Left lung (tissue), 10 donors: ENCODE measurements around the gene YY1. TPM values are rescaled to one million over a fixed set of nuclear protein-coding genes. Genes with fewer than 3 reads are reported as not detected.

Source experiments
- ATAC-seq: fragments of 200-7000 bp; cut with Tn5 transposase; one replicate; pipeline ENCODE4 v1.9.1; 2020; ENCODE audit warnings: moderate library complexity
- DNase-seq, 4 donors: peaks; one replicate each; pipeline ENCODE4 v3.0.0-alpha.2; 2013 to 2020
- H3K27ac ChIP-seq, 2 donors: fragments of 200-600 bp; sonication (generic) in 1 of 2; one replicate each; pipeline versions ENCODE4 v1.5.0 to v1.8.0; 2020 to 2021
- H3K27me3 ChIP-seq, 2 donors: fragments of 200-600 bp; sonication (generic) in 1 of 2; one replicate each; pipeline versions ENCODE4 v1.5.0 to v1.8.0; 2020 to 2021
- H3K36me3 ChIP-seq, 2 donors: fragments of 200-600 bp; sonication (generic) in 1 of 2; one replicate each; pipeline versions ENCODE4 v1.5.0 to v1.8.0; 2020 to 2021
- H3K4me1 ChIP-seq, 2 donors: fragments of 200-600 bp; one replicate each; pipeline ENCODE4 v1.8.0; 2021
- H3K4me3 ChIP-seq, 2 donors: fragments of 200-600 bp; sonication (generic) in 1 of 2; one replicate each; pipeline versions ENCODE4 v1.5.0 to v1.8.0; 2020 to 2021; ENCODE audit warnings: mild to moderate bottlenecking in 1 of 2
- H3K9me3 ChIP-seq, 2 donors: fragments of 200-600 bp; sonication (generic) in 1 of 2; one replicate each; pipeline versions ENCODE4 v1.5.0 to v1.8.0; 2020 to 2021
- intact Hi-C, 2 donors: fragments of 100-400 bp; cut with DNase I; formaldehyde crosslinking; loops; one replicate each; pipeline versions ENCODE4 v1.11.2 to v1.14.2; 2022
- microRNA-seq, 2 donors: library from miRNA; unstranded; fragments of <30 nt; microRNA quantifications; one replicate each; pipeline ENCODE4, GENCODE V29; 2019
- polyA plus RNA-seq, 6 donors: library from polyadenylated mRNA; unstranded; fragments of 120-200 nt; gene quantifications; one replicate each; pipeline ENCODE4 v1.2.1, GENCODE V29; 2013; ENCODE audit not compliant: insufficient read length in 6 of 6
- total RNA-seq, 2 donors: library from RNA; stranded (reverse); fragmentation: NEBNext Ultra II Directional; extraction: Animal tissue kit (Norgen Biotek cat#: 25700); gene quantifications; one replicate each; pipeline ENCODE4 v1.2.1, GENCODE V29; 2021
- TF ChIP-seq, protein P1 (sequence below), 2 donors: fragments of 200-600 bp; sonication (generic) in 1 of 2; IDR thresholded peaks; one replicate each; pipeline versions ENCODE4 v1.5.0 to v1.8.0; 2021; ENCODE audit warnings: antibody characterized with exemption in 2 of 2
- donor health status: DM: no; HTN: yes; CAD: no.
- donor health status: DM: no; HTN: no; CAD: no.

The YY1 gene
- total and polyA plus RNA-seq, 8 donors = 57.4 to 129 (median 119) TPM

DNA sequence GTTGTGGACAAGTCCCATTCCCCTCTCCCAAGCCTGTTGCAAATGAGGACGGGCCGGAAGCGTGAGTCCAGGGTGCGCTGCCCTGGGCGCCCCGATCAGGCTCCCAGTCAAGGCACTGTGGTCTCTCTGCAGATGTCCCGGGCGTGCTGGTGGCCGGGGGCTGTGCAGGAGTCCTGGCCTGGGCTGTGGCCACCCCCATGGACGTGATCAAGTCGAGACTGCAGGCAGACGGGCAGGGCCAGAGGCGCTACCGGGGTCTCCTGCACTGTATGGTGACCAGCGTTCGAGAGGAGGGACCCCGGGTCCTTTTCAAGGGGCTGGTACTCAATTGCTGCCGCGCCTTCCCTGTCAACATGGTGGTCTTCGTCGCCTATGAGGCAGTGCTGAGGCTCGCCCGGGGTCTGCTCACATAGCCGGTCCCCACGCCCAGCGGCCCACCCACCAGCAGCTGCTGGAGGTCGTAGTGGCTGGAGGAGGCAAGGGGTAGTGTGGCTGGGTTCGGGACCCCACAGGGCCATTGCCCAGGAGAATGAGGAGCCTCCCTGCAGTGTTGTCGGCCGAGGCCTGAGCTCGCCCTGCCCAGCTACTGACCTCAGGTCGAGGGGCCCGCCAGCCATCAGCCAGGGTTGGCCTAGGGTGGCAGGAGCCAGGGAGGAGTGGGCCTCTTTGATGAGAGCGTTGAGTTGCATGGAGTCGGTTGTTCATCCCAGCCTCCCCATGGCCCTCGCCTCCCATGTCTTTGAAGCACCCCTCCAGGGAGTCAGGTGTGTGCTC is 90.5 kb downstream of the YY1 start:
- DNase-seq = no peak
- intact Hi-C loops = no loop called here
- no peak for ATAC-seq
- Histone ChIP-seq H3K9me3 (no peaks in the 10 kb centered on the region), H3K4me1 (no peaks in the 10 kb centered on the region), H3K27me3 (no peaks in the 10 kb centered on the region), H3K27ac (no peak overlapping the region), H3K4me3 (no peak overlapping the region), H3K36me3 (peaks cover 0 to 25% of the 10 kb centered on the region in 2 donors)
- TF ChIP-seq, protein P1, sequence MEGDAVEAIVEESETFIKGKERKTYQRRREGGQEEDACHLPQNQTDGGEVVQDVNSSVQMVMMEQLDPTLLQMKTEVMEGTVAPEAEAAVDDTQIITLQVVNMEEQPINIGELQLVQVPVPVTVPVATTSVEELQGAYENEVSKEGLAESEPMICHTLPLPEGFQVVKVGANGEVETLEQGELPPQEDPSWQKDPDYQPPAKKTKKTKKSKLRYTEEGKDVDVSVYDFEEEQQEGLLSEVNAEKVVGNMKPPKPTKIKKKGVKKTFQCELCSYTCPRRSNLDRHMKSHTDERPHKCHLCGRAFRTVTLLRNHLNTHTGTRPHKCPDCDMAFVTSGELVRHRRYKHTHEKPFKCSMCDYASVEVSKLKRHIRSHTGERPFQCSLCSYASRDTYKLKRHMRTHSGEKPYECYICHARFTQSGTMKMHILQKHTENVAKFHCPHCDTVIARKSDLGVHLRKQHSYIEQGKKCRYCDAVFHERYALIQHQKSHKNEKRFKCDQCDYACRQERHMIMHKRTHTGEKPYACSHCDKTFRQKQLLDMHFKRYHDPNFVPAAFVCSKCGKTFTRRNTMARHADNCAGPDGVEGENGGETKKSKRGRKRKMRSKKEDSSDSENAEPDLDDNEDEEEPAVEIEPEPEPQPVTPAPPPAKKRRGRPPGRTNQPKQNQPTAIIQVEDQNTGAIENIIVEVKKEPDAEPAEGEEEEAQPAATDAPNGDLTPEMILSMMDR (IDR thresholded peaks at IDR 0.05) = no peak

DNA sequence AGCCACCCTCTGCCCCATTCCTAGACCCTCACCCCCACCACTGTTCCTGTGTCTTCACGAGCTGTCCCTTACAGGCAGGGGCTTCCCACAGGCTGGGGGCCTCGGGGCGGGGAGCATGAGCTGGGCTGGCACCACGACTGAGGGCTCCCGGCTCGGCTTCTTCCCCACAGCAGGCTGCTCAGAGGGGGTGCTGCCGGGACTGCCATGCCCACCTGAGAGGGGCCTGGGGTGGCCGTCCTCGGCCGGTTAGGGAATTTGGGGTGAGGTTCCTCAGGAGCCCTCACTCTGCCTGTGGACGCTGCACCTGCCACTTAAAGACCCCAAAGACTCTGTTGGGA is 91.0 kb downstream of the YY1 start:
- Histone ChIP-seq H3K36me3 (peaks cover 0 to 31% of the 10 kb centered on the region in 2 donors), H3K4me3 (no peak overlapping the region), H3K27me3 (no peaks in the 10 kb centered on the region), H3K27ac (no peak overlapping the region), H3K4me1 (no peaks in the 10 kb centered on the region), H3K9me3 (no peaks in the 10 kb centered on the region)
- ATAC-seq (no peak), DNase-seq (no peak)
- intact Hi-C loops = no loop called here
- TF ChIP-seq, protein P1 (IDR thresholded peaks at IDR 0.05) = no peak

DNA sequence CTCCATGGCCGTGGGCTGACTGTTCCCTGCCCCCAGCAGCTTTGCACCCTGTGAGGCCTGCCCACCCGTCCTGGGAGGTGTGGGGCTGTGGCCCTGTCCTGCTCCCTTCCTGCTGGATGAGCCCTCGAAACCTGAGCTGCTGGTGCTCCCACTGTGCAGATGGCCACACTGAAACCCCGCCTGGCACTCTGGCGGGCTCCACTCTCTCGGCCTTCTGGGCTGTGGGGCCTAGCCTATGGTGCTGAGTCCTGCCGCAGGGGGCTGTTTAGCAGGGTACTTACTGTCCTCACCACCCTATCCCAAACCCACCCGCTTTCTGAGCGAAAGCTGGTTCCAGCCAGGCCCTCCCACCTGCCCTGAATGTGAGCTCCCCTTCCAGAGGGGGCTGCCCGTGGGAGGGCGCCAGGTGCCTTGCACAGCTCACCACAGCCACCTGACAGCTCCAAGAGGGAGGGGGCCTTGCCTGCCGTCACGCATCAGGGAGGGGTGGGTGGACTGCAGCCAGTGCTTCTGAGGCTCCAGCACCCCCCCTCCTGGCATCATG is 91.5 kb downstream of the YY1 start:
- ATAC-seq = no peak
- no peak for DNase-seq
- Histone ChIP-seq H3K27me3 (no peaks in the 10 kb centered on the region), H3K4me1 (no peaks in the 10 kb centered on the region), H3K27ac (no peak overlapping the region), H3K4me3 (no peak overlapping the region), H3K36me3 (peaks cover 0 to 36% of the 10 kb centered on the region in 2 donors), H3K9me3 (no peaks in the 10 kb centered on the region)
- TF ChIP-seq, protein P1 (IDR thresholded peaks at IDR 0.05) = no peak
- intact Hi-C loops = no loop called here

DNA sequence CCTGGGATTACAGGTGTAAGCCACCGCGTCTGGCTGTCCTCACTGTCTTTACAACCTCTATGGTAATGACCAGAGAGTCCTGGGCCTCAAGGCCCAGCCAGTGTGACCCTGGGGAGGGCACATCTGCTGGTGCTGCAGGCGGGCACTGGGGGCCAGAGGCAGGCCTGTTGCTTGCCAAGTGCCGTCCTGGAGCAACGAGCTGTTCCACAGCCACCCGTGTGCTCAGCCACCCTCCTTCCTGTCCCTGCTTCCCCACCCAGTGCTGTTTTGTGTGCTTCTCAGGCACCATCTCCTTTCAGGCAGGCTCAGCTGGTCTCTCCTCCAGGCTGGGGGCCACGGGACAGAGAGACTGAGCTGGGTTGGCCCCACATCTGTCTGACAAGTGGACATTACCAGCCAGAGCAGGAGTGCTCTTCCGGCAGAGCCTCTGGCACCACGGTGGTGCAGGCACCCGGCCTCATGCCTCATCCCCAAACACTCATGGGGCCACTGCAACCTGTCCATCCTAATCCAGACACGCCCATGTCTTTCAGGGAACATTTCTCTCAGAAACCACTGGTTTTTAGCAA is 93.2 kb downstream of the YY1 start:
- no peaks in the 10 kb centered on the region for H3K9me3 ChIP-seq
- ATAC-seq (no peak), DNase-seq (peak in 1 of 4 donors; percentile 39)
- H3K4me3 ChIP-seq = no peak overlapping the region
- H3K27me3 ChIP-seq = no peaks in the 10 kb centered on the region
- peaks cover 0 to 53% of the 10 kb centered on the region in 2 donors for H3K36me3 ChIP-seq
- no peak overlapping the region for H3K27ac ChIP-seq
- TF ChIP-seq, protein P1 (IDR thresholded peaks at IDR 0.05) = no peak
- intact Hi-C loops = no loop called here
- no peaks in the 10 kb centered on the region for H3K4me1 ChIP-seq

Small RNA genes within 50 kb of the gene (microRNA-seq; reads per million reads assigned to microRNA genes)
- gene MIR345 = 134 to 289 reads per million in 2 donors
- gene MIR6764 = 0.41 to 0.50 reads per million in 2 donors

Other genes starting within 250 kb of the YY1 start
- gene EVL, start 173.7 kb upstream of the YY1 start, total RNA-seq = 10 to 100 TPM; 60.2 to 84.5 TPM
- 100 to 1,000 TPM; 193 to 264 (median 199) TPM for gene EVL, start 173.7 kb upstream of the YY1 start, polyA plus RNA-seq
- gene DEGS2, start 79.5 kb upstream of the YY1 start, total RNA-seq = 1 to 10 TPM; 2.0 to 7.6 TPM
- gene DEGS2, start 79.5 kb upstream of the YY1 start, polyA plus RNA-seq = 1 to 10 TPM; 3.3 to 8.3 (median 5.6) TPM
- gene SLC25A29, start 67.3 kb downstream of the YY1 start, total RNA-seq = 10 to 100 TPM; 56.0 to 80.1 TPM
- gene SLC25A29, start 67.3 kb downstream of the YY1 start, polyA plus RNA-seq = 100 to 1,000 TPM in 1 of 6 donors, 10 to 100 TPM in 5; 69.8 to 105 (median 85.3) TPM
- gene SLC25A47, start 84.2 kb downstream of the YY1 start, total RNA-seq = not detected
- not detected for gene SLC25A47, start 84.2 kb downstream of the YY1 start, polyA plus RNA-seq
- gene WDR25, start 137.3 kb downstream of the YY1 start, total RNA-seq = 10 to 100 TPM in 1 of 2 donors, 1 to 10 TPM in 1; 8.4 to 12.1 TPM
- gene WDR25, start 137.3 kb downstream of the YY1 start, polyA plus RNA-seq = 10 to 100 TPM in 4 of 6 donors, 1 to 10 TPM in 2; 9.2 to 11.5 (median 10.5) TPM